Suprapubic skin (tissue), 4 donors: ENCODE data around the gene CGAS. TPM values are rescaled to one million over a fixed set of nuclear protein-coding genes. Genes with fewer than 3 reads are reported as not detected.

ENCODE experiments used
- DNase-seq, 2 donors: peaks; one replicate each; pipeline ENCODE4 v3.0.0-alpha.2; 2019; ENCODE audit warnings: low spot score in 2 of 2
- H3K27ac ChIP-seq: fragments of 200-600 bp; sonication (generic); one replicate; pipeline ENCODE4 v1.5.1; 2019
- H3K27me3 ChIP-seq: fragments of 200-600 bp; sonication (generic); one replicate; pipeline ENCODE4 v1.5.1; 2019
- H3K36me3 ChIP-seq: fragments of 200-600 bp; sonication (generic); one replicate; pipeline ENCODE4 v1.5.1; 2019
- H3K4me1 ChIP-seq: fragments of 200-600 bp; sonication (generic); one replicate; pipeline ENCODE4 v1.5.1; 2019
- H3K4me3 ChIP-seq: fragments of 200-600 bp; sonication (generic); one replicate; pipeline ENCODE4 v1.5.1; 2019; ENCODE audit warnings: mild to moderate bottlenecking
- H3K9me3 ChIP-seq: fragments of 200-600 bp; sonication (generic); one replicate; pipeline ENCODE4 v1.5.1; 2019
- EP300 ChIP-seq: sonication (generic); formaldehyde crosslinking; IDR thresholded peaks from one replicate; pipeline ENCODE4 v1.6.1; 2017; ENCODE audit warnings: antibody characterized with exemption
- POLR2A ChIP-seq, 2 donors: fragments of 450-650 bp; IDR thresholded peaks; one replicate each; pipeline ENCODE4 v1.6.1; 2017; ENCODE audit warnings: antibody characterized with exemption in 2 of 2, mild to moderate bottlenecking in 2 of 2, moderate library complexity in 2 of 2
- POLR2AphosphoS5 ChIP-seq, 3 donors: sonication (generic); formaldehyde crosslinking; IDR thresholded peaks; one replicate each; pipeline ENCODE4 v1.6.1; 2017; ENCODE audit warnings: antibody characterized with exemption in 3 of 3
- WGBS: methylation state at CpG from one replicate; pipeline ENCODE4 v1.1.5; 2018; 5-methylcytosine and 5-hydroxymethylcytosine counted together
- total RNA-seq, 4 donors: library from RNA; depleted of rRNA; stranded (reverse); fragments of >200 nt; gene quantifications; one replicate each; pipeline ENCODE4 v1.1.0, GENCODE V29; 2016
- TF ChIP-seq, protein P1 (sequence below), 2 donors: fragments of 200-600 bp in 1 of 2; fragments of 450-650 bp in 1 of 2; sonication (generic) in 1 of 2; IDR thresholded peaks; one replicate each; pipeline ENCODE4 v1.5.1; 2016 to 2019; ENCODE audit warnings: antibody characterized with exemption in 2 of 2, mild to moderate bottlenecking in 1 of 2, moderate library complexity in 1 of 2

The CGAS gene
- total RNA-seq, 4 donors from 2014 or later, result 0.79 to 4.3 (median 1.6) TPM

DNA sequence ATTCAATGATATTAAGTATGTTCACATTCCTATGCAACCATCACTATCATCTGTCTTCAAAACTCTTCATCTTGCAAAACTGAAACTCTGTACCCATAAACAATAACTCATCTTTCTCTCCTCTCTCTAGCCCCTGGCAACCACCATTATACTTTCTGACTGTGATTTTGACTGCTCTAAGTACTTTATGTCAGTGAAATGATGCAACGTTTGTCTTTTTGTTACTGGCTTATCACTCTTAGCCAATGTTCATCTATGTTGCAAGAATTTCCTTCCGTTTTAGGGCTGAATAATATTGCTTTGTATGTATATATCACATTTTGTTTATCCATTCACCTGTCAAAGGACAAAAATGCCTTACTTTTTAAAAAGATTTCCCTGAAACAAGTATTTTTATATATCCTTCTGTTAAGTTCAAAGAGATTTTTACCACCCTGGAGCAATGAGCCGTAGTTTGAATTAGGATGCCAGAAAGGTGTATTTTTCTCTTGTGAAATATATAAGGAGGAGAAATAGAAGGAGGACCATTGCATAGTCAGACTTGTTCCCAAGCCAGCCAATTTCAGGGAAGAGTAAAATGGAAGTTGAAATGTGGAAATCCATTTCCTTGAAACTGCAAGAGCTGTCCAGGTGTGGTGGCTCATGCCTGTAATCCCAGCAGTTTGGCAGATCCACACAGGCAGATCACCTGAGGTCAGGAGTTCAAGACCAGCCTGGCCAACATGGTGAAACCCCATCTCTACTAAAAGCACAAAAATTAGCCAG, 4.0 kb upstream of the CGAS start:
- peaks cover 10% of the 10 kb centered on the region for H3K4me1 ChIP-seq
- H3K27ac ChIP-seq, result no peak overlapping the region
- 57% methylated on average over 3 of the region's 3 CpGs for WGBS
- H3K36me3 ChIP-seq, result no peaks in the 10 kb centered on the region
- no peaks in the 10 kb centered on the region for H3K9me3 ChIP-seq
- no peak overlapping the region for H3K4me3 ChIP-seq
- TF ChIP-seq, protein P1, sequence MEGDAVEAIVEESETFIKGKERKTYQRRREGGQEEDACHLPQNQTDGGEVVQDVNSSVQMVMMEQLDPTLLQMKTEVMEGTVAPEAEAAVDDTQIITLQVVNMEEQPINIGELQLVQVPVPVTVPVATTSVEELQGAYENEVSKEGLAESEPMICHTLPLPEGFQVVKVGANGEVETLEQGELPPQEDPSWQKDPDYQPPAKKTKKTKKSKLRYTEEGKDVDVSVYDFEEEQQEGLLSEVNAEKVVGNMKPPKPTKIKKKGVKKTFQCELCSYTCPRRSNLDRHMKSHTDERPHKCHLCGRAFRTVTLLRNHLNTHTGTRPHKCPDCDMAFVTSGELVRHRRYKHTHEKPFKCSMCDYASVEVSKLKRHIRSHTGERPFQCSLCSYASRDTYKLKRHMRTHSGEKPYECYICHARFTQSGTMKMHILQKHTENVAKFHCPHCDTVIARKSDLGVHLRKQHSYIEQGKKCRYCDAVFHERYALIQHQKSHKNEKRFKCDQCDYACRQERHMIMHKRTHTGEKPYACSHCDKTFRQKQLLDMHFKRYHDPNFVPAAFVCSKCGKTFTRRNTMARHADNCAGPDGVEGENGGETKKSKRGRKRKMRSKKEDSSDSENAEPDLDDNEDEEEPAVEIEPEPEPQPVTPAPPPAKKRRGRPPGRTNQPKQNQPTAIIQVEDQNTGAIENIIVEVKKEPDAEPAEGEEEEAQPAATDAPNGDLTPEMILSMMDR (IDR thresholded peaks at IDR 0.05), result no peak
- TF ChIP-seq POLR2AphosphoS5 (IDR thresholded peaks at IDR 0.05), result no peak
- TF ChIP-seq EP300, result no peak
- no peak for TF ChIP-seq POLR2A (IDR thresholded peaks at IDR 0.05)
- DNase-seq, result no peak
- H3K27me3 ChIP-seq, result no peaks in the 10 kb centered on the region

GRCh38 chr6:73451223-73452106, 632 bp downstream of the CGAS start:
- WGBS, result 0% methylated on average over 28 of the region's 79 CpGs
- Histone ChIP-seq H3K27ac (peak overlapping the region; percentile 66), H3K27me3 (no peaks in the 10 kb centered on the region), H3K4me3 (peak overlapping the region; percentile 80), H3K9me3 (no peaks in the 10 kb centered on the region), H3K36me3 (no peaks in the 10 kb centered on the region), H3K4me1 (peaks cover 16% of the 10 kb centered on the region)
- DNase-seq, result peak; percentile 65 to 80
- TF ChIP-seq POLR2A (IDR thresholded peaks at IDR 0.05) (no peak), EP300 (no peak), POLR2AphosphoS5 (IDR thresholded peaks at IDR 0.05) (no peak)
- TF ChIP-seq, protein P1 (IDR thresholded peaks at IDR 0.05), result no peak

DNA sequence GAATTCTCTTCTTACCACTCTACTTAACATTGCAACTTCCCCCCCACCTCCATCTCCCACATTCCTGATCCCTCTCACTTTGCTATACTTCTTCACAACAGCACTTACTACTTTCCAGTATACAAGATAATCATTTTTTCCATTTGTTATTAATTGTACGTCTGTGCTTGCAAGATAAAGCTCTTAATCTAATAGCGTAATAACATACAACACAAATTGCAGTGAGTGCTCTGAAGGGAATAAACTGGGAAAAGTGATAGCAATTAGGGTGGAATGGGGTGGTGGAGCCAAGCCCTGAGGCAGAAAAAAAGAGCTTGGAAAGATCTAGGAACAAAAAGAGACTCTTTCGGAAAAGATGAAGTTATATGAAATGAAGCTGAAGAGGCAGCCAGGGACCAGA, 8.5 kb downstream of the CGAS start:
- DNase-seq, result no peak
- H3K36me3 ChIP-seq, result peaks cover 19% of the 10 kb centered on the region

GRCh38 chr6:73435236-73435635, 16.9 kb downstream of the CGAS start:
- WGBS, result 91% methylated on average over 3 of the region's 3 CpGs
- no peaks in the 10 kb centered on the region for H3K27me3 ChIP-seq
- no peak overlapping the region for H3K27ac ChIP-seq
- H3K9me3 ChIP-seq, result no peaks in the 10 kb centered on the region
- H3K36me3 ChIP-seq, result peaks cover 7% of the 10 kb centered on the region
- no peak for DNase-seq
- TF ChIP-seq, protein P1 (IDR thresholded peaks at IDR 0.05), result no peak
- TF ChIP-seq EP300 (no peak), POLR2A (IDR thresholded peaks at IDR 0.05) (no peak), POLR2AphosphoS5 (IDR thresholded peaks at IDR 0.05) (no peak)
- no peak overlapping the region for H3K4me3 ChIP-seq
- no peaks in the 10 kb centered on the region for H3K4me1 ChIP-seq

More for the DNA sequence above, 8.5 kb downstream of the CGAS start:
- TF ChIP-seq POLR2AphosphoS5 (IDR thresholded peaks at IDR 0.05), result no peak
- TF ChIP-seq POLR2A (IDR thresholded peaks at IDR 0.05), result no peak
- TF ChIP-seq EP300, result no peak
- TF ChIP-seq, protein P1 (IDR thresholded peaks at IDR 0.05), result no peak
- Histone ChIP-seq H3K27ac (no peak overlapping the region), H3K9me3 (no peaks in the 10 kb centered on the region), H3K4me1 (no peaks in the 10 kb centered on the region), H3K27me3 (no peaks in the 10 kb centered on the region), H3K4me3 (no peak overlapping the region)
- WGBS, result 87% methylated on average over 3 of the region's 3 CpGs

GRCh38 chr6:73421534-73421933, 30.6 kb downstream of the CGAS start:
- Histone ChIP-seq H3K27me3 (no peaks in the 10 kb centered on the region), H3K9me3 (no peaks in the 10 kb centered on the region), H3K4me3 (no peak overlapping the region), H3K36me3 (peaks cover 7% of the 10 kb centered on the region), H3K4me1 (no peaks in the 10 kb centered on the region), H3K27ac (no peak overlapping the region)
- TF ChIP-seq POLR2A (IDR thresholded peaks at IDR 0.05), result no peak
- TF ChIP-seq, protein P1 (IDR thresholded peaks at IDR 0.05), result no peak
- no peak for TF ChIP-seq EP300
- no peak for TF ChIP-seq POLR2AphosphoS5 (IDR thresholded peaks at IDR 0.05)
- 65% methylated on average over 2 of the region's 2 CpGs for WGBS
- no peak for DNase-seq
